GM12875 (cell line): ENCODE measurements around the gene CARD19.

Experiments used
- H3K4me3 ChIP-seq: one replicate; pipeline ENCODE4 v1.5.1; 2011; ENCODE audit warnings: low read depth, low read length, control low read depth
- TF ChIP-seq, protein P1 (sequence below): IDR thresholded peaks from 2 replicates; pipeline ENCODE4 v1.5.1; 2011; ENCODE audit warnings: low read depth, mild to moderate bottlenecking, control low read depth, inconsistent platforms, low read length, moderate library complexity, borderline replicate concordance; ENCODE audit not compliant: insufficient read depth

Gene CARD19

DNA sequence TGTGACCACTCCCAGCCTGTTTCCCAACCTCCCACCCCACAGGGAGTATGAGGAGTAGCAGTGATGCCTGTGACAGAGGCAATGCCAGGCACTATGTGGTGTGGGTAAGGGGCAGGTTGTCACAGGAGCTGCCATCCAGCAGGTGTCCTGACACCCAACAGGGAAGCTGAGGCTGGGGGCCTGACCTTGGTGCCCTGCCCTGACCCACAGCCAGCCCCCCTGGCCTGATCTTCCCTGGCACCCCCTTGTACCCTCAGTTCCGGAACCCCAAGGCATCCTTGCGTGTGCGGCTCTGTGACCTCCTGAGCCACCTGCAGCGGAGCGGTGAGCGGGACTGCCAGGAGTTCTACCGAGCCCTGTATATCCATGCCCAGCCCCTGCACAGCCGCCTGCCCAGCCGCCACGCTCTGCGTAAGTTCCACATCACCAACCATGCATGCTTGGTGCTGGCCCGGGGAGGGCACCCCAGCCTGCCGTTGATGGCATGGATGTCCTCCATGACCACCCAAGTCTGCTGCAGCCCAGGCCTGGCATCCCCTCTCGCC, 14.4 kb downstream of the CARD19 start:
- H3K4me3 ChIP-seq = no peak overlapping the region
- TF ChIP-seq, protein P1, sequence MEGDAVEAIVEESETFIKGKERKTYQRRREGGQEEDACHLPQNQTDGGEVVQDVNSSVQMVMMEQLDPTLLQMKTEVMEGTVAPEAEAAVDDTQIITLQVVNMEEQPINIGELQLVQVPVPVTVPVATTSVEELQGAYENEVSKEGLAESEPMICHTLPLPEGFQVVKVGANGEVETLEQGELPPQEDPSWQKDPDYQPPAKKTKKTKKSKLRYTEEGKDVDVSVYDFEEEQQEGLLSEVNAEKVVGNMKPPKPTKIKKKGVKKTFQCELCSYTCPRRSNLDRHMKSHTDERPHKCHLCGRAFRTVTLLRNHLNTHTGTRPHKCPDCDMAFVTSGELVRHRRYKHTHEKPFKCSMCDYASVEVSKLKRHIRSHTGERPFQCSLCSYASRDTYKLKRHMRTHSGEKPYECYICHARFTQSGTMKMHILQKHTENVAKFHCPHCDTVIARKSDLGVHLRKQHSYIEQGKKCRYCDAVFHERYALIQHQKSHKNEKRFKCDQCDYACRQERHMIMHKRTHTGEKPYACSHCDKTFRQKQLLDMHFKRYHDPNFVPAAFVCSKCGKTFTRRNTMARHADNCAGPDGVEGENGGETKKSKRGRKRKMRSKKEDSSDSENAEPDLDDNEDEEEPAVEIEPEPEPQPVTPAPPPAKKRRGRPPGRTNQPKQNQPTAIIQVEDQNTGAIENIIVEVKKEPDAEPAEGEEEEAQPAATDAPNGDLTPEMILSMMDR = no peak

DNA sequence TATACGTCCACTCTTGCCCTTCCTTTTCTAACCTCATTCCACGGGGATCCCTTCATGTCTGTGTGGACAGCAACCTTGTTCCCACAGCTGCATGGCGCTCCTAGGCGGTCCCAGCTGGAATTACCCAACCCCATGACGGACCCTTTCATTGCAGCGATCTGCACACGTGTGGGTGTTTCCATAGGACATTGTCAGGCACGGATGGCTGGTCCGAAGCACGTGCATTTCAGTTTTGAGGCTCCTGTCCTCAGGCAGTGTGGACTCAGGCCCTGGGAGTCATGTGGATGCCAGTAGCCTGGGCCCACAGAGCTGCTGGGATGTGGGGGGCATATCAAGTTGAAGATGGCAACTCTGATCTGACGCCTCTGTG, 15.0 kb downstream of the CARD19 start:
- TF ChIP-seq, protein P1 = no peak
- H3K4me3 ChIP-seq = no peak overlapping the region

DNA sequence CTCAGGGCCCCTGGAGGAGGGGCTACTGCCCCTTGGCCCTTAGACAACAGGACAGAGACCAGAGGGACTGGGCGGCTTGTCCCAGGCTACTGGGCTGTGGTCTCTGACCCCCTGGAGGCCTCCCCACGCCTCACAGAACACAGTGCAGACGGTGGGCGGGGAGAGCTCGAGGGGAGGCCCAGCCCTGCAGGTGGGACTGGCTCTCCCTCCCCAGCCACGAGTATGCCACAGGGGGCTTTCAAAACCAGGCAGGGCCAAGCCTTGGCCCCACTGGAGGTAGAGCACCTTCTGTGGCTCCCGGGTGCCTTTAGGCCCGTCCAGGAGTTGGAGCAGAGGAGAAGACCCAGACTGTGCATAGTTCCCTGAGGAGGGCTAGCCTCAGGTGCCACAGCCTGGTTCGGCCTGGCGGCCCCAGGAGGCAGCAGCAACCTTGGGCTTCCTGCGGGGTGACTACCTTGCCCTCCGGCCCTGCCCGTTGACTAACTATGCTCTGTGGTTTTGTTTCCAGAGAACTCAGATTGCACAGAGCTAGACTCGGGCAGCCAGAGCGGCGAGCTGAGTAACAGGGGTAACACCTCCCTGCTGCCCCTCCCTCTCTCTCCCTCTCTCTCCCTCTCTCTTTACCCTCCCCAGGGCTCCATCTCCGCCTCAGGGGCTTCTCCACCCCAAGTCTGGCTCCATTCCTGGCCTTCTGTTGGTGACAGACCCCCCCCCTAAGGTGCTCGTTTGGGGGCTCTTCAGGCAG, 15.5 kb downstream of the CARD19 start:
- H3K4me3 ChIP-seq = no peak overlapping the region
- TF ChIP-seq, protein P1 = no peak

DNA sequence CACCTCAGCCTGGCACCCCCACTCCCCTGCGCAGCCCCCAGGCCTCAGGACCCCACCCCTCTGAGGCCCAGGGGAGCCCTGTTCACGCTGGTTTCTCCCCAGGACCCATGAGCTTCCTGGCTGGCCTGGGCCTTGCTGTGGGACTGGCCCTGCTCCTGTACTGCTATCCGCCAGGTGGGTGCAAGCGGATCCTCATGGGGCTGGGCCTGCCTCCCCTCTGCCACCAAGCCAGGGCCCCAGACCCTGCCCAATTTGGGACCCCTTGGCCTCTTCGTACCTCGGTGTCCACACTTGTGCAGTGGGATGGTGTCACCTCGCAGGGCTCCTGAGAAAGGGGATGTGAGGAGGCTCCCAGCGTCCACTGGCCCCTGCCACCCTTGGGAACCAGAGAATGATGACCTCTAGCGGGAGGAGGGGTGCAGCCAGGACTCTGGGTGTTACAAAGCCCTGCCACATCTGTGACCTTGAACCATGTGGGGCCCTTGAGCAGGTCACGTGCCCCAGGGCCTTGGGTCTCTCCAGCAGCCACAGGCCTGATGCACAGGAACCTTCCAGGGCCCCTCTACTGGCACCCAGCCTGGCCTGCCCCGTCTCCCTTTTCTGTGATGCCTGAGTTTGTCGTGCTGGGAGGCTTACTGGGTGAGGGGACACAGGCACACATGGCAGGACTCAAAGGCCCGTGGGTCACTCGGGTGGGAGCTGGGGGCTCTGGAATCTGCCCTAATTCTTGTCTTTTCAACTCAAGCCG, 16.3 kb downstream of the CARD19 start:
- no peak overlapping the region for H3K4me3 ChIP-seq
- TF ChIP-seq, protein P1 = no peak

DNA sequence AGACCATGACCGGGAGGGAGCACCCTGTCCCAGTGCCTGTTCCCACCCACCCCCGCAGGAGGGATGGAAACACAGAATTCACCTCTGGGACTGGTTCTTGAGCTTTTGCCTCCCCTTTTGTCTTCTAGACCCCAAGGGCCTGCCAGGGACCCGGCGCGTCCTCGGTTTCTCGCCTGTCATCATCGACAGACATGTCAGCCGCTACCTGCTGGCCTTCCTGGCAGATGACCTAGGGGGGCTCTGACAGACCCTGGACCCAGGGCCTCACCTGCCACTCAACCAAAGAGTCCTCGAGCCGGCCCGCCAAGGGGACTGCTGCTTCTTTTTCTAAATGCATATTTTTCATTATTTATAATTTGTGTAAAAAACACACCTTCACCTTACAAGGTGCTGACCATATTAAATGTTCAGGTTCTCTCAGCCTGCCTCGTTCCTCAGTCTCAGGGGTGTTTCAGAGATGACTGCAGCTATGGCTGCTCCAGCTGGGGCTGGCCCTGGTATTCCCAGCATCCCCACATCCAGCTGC, 16.9 kb downstream of the CARD19 start:
- H3K4me3 ChIP-seq = no peak overlapping the region
- TF ChIP-seq, protein P1 = no peak

DNA sequence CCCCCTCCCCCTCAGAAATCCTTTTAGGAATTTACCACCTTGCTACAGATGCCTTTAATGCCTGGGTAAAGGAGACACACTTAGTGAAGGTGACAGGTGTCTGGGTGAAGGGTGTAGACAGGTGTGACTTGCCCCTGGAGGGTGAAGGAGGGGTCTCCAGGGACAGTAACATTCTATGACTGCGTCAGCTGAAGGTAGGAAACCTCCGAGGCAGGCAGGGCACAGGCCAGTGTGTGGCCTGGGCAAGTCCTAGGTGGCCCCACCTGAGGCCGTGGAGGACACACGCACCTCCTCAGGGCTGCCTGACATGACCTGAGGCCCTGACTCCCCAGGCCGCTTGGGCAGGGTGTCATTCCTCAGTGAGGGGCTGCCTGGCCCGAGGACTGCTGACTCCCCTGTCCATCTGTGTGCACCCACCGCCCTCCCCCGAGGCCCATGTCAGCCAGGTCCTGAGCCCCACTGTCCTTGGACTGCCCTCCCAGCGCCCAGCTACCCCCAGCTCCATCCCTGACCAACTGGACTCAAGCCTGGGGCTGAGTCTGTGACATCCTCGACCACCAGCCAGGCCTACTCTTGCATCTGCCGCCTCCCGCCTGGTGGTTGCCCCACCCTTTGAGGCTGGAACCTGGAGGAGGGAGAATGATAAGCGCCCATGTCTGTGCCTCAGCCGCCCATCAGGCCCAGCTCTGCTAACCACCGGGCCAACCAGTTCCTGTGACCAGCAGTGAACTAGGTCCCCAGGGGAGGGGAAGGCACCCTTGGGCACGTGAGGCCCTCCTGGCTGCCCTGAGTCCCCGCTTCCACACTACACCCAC, 18.4 kb downstream of the CARD19 start:
- TF ChIP-seq, protein P1 = no peak
- no peak overlapping the region for H3K4me3 ChIP-seq
